ENCODE measurements around the gene LRFN3.
"Not testable (repeated sequence)": the region's sequence is repeated elsewhere in the genome, so short reads cannot be mapped to it uniquely, and the experiment has no call there.

LRFN3 gene

DNA sequence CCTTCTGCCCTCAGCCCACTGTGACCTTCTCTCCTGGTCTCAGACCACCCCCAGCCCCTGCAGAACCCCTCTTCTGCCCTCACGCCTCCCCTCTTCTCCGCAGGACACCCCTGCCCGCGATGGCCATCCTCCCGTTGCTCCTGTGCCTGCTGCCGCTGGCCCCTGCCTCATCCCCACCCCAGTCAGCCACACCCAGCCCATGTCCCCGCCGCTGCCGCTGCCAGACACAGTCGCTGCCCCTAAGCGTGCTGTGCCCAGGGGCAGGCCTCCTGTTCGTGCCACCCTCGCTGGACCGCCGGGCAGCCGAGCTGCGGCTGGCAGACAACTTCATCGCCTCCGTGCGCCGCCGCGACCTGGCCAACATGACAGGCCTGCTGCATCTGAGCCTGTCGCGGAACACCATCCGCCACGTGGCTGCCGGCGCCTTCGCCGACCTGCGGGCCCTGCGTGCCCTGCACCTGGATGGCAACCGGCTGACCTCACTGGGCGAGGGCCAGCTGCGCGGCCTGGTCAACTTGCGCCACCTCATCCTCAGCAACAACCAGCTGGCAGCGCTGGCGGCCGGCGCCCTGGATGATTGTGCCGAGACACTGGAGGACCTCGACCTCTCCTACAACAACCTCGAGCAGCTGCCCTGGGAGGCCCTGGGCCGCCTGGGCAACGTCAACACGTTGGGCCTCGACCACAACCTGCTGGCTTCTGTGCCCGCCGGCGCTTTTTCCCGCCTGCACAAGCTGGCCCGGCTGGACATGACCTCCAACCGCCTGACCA, 3.3 kb downstream of the LRFN3 start:
- DNase-seq (ENCODE audit: low spot score): no peak

DNA sequence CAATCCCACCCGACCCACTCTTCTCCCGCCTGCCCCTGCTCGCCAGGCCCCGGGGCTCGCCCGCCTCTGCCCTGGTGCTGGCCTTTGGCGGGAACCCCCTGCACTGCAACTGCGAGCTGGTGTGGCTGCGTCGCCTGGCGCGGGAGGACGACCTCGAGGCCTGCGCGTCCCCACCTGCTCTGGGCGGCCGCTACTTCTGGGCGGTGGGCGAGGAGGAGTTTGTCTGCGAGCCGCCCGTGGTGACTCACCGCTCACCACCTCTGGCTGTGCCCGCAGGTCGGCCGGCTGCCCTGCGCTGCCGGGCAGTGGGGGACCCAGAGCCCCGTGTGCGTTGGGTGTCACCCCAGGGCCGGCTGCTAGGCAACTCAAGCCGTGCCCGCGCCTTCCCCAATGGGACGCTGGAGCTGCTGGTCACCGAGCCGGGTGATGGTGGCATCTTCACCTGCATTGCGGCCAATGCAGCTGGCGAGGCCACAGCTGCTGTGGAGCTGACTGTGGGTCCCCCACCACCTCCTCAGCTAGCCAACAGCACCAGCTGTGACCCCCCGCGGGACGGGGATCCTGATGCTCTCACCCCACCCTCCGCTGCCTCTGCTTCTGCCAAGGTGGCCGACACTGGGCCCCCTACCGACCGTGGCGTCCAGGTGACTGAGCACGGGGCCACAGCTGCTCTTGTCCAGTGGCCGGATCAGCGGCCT, 4.1 kb downstream of the LRFN3 start:
- no peak for DNase-seq (ENCODE audit: low spot score)

DNA sequence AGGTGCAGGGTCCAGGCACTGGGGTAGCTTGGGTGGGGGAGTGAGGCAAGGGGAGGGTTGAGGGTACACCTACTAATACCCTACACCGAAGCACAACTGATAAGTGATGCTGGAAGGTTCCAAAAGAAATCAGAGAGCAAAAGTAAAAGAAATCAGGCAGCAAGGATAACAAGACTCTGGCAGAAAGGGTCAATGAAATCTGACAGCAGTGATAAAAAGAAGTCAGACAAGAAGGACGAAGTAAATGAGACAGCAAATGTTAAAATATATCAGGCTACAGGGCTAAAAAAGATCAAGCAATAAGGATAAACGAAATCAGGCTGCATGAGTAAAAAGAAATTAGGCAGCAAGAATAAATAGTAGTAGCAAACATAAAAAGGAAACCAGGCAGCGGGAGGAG, 4.7 kb downstream of the LRFN3 start:
- DNase-seq (ENCODE audit: low spot score): no peak

DNA sequence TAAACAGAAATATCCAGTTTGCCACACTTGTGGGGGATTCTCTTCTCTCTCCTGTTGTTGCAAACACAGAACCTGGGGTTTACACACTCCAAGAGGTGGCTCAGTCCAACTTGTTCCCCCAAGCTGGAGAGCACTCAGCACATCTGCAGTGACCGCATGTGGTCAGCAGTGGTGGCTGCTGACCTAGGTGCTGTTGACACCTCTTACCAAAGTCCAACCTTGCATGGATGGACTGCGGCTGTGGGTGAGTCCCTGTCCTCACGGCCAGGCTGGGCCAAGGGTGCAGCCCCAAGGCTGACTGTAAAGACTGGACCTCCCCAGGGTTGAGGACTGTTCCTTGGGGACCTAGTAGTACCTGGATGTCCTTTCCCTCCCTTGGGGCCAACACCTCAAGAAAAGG, 6.1 kb downstream of the LRFN3 start:
- DNase-seq (ENCODE audit: low spot score): no peak

DNA sequence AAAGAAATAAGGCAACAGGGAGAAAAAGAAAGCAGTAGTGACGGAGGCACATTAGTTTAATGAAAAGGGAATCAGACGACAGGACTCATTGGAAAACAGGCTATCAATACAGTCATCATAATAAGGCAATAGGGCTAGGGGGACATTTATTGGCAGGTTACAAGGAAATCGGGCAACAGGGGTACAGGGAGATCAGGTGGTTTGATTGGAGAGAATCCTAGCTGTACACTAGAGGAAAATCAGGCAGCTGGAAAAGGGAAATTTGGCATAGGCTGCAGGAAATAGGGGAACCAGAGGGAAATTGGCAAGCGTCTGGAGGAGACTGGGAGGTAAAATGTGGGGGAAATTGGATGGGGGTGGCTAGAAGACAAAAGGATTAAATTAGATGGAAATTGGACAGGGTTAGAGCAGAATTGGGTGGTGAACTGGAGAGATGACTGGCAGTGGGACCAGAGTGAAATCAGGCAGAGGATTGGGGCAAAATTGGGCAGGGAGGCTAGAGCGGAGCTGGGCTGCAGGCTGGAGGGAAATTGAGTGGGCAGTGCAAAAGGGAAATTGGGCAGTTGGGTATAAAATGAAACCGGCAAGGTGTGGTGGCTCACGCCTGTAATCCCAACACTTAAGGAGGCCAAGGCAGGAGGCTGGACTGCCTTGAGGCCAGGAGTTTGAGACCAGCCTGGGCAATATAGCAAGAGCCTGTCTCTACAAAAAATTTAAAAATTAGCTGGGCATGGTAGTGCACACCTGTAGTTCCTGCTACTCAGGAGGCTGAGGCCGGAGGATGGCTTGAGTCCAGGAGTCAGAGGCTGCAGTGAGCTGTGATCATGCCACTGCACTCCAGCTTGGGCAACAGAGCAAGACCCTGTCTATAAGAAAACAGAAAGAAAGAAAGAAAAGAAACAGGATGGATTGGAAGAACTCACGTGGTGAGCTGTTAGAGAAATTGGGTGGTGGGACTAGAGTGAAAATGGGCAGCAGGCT, 7.4 kb downstream of the LRFN3 start:
- DNase-seq (ENCODE audit: low spot score): no peak

DNA sequence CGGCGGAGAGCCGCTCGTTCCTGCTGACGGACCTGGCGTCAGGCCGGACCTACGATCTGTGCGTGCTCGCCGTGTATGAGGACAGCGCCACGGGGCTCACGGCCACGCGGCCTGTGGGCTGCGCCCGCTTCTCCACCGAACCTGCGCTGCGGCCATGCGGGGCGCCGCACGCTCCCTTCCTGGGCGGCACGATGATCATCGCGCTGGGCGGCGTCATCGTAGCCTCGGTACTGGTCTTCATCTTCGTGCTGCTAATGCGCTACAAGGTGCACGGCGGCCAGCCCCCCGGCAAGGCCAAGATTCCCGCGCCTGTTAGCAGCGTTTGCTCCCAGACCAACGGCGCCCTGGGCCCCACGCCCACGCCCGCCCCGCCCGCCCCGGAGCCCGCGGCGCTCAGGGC, 8.4 kb downstream of the LRFN3 start:
- no peak for DNase-seq (ENCODE audit: low spot score)

DNA sequence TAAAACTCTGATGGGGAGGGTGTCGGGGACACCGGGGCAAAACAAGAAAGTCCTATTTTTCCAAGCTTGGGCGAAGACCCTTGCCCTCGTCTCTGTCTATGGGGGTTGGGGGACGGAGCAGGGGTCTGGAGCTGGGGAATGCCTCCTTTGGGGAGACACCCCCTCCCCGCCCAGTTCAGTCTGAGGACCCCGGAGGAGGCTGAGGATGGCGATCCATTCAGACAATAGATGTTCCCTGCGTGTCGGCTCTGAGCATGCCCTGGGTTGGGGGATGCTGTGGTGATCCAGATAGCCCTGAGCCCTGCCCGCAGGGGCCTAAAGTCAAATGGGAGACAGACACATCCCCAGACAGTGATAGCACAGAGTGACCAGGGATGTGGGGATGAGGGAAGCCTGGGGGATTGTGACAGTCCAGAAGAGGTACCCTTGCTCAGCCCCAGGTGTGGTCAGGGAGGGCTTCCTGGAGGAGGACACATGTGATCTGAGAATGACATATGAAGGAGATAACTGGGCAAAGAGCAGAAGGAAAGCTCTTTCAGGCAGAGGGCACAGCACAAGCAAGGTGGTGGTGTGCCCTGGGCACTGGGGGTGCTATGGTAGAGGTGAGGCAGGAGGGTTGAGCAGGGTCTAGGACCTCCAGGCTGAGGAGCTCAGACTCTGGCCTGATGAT, 9.1 kb downstream of the LRFN3 start:
- DNase-seq (ENCODE audit: low spot score): no peak

DNA sequence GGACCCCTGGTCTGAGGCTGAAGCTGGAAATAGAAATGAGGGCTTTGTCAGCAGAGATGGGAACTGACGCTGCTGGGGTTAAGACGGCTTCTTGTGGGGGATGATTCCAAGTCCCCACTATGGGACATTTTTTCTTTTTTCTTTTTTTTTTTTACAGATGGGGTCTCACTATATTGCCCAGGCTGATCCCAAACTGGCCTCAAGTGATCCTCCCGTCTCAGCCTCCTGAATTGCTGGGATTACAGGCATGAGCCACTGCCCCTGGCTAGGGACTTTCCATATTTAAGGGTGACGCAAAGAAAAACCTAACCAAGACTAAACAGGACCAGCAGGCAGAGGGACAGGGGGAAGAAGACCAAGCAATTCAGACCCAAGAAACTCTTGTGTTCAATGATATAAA, 10.0 kb downstream of the LRFN3 start:
- no peak for DNase-seq (ENCODE audit: low spot score)

DNA sequence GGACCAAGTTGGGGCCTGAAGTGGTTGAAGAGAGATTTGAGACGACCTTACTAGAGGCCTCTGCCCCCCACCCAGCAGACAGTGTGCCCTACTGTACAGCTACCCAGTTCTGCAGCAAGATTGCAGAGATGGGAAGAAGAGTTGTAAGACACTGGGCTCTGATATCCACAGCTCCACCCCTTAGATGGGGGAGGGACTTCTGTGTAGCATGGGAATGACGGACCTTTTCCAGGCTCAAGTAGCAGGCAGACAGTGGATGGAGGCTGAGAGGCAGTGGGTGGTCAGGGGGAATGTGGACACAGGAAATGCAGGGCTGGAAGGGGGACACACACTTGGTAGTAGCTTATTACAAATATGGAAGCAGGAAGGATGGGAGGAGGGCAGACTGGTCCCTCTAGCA, 13.0 kb downstream of the LRFN3 start:
- DNase-seq (ENCODE audit: low spot score): no peak

DNA sequence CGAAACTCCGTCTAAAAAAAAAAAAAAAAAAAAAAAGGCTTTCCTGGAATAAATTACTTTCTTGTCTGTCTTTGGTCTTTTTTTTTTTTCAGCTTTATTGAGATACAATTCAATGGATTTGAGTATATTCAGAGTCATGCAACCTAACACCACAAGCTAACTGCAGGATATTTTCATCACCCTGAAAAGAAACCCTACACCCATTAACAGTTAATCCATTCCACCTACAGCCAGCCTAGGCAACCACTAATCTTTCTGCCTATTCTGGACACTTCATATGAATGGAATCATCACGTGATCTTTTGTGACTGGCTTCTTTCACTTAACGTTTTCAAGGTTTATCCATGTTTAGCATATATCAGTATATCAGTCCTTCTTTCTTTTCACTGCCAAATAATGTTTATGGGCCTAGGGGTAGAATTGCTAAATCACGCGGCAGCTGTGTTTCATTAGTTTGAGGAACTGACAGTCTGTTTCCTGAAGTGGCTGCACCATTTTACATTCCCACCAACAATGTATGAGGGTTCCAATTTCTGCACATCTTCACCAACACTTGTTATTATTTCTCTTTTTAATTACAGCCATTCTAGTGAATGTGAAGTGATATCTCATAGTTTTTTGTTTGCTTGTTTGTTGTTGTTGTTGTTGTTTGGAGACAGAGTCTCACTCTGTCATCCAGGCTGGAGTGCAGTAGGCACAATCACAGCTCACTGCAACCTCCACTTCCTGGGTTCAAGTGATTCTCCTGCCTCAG, 19.9 kb downstream of the LRFN3 start:
- no peak for DNase-seq (ENCODE audit: low spot score)

DNA sequence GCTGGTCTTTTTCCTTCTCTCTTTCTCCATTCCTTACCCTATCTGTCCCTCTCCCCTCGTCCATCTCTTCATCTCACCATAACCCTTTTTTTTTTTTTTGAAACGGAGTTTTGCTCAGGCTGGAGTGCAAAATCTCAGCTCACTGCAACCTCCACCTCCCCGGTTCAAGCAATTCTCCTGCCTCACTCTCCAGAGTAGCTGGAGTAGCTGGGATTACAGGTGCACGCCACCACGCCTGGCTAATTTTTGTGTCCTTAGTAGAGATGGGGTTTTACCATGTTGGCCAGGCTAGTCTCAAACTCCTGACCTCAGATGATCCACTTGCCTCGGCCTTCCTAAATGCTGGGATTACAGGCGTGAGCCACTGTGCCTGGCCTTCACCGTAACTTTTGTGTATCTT, 21.2 kb downstream of the LRFN3 start:
- not testable (repeated sequence) for DNase-seq (ENCODE audit: low spot score)

DNA sequence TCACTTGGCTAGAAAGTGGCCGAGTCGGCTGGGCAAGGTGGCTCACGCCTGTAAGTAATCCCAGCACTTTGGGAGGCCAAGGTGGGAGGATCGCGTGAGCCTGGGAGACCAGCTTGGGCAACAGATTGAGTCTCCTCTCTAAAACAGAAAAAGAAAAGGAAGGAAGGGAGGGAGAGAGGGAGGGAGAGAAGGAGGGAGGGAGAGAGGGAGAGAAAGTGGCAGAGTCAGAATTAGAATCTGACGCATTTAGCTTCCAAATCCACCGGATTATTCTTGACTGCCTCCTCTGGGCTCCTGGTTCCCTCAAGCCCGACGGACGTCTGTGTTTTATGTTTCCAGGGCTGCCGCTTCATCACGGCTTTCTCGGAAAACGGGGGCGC, 22.5 kb downstream of the LRFN3 start:
- DNase-seq (ENCODE audit: low spot score): no peak

DNA sequence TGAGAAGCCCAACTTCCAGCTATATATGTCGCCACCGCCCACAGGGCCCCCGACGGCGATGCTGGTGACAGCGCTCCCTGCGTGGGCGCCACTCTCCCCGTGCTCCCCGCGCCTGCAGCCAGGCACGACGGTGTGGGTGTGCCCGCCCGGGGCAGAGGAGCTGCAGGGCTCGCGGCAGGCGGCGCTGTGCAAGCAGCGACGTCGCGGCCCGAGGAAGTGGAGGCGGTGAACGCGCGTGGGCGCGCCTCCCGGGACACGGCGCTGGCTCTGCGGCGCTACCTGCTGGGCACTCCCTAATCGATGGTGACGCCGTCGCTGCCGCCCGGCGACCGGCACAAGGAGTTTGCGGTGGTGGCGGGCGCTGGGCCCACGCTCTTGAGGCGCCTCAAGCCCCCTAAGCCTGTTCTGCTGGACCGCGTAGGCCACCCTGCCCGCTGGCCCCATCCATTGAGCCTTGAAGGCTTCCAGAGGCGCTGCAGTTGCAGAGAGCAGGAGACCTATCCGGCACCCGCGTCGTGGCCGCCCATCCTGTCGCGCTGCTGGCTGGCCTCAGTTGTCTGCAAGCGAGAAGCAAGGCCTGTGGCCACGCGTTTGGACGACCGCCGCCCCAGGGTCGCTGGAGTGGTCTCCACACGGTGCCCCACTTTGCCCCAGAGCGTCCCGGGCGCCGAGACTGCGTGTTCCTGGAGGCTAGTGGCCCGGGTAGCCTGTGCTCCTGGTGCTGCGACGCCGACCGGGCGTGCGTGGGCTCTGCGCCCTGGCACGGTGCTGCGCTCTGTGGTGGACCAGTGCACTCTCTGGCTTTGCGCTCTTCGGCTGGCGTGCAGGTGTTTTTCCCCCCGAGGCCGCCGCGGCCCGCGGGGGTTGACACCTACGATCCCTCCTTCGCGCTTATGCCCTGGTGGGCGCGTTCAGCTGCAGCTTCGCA, 23.1 kb downstream of the LRFN3 start:
- no peak for DNase-seq (ENCODE audit: low spot score)

DNA sequence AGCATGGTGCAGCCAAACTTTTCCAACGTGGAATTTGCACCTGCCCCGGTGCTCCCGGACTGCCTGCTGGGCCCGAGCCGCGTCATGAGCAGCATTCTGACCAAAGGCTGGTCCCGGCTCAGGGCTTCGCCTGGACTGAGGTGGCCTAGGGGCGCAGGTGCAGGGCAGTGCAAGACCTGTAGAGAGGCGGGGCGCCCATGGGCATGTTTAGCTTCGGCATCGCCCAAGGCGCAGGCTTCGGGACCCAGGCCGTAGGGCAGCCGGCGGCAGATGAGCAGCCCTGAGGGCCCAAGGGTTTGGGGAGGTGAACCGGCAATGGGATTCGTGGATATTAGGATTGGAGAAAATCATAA, 23.8 kb downstream of the LRFN3 start:
- DNase-seq (ENCODE audit: low spot score): no peak

DNA sequence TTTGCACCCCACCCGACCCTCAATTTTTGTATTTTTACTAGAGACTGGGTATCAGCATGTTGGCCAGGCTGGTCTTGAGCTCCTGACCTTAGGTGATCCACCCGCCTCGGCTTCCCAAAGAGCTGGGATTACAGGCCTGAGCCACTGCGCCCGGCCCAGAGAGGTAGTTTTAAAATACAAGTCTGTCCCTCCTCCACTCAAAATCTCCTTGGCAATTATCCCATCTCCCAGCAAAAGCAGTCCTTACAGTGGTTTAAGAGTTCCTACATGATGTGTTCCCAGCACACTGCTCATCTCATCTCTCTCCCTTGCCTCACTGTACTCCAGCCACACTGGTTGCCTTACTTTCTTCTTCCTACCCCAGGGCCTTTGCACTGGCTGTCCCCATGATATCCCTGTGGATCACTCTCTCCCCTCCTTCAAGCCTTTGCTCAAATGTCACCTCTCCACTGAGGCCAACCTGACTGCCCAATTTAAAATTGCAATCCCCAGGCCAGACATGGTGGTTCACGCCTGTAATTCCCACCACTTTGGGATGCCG, 24.3 kb downstream of the LRFN3 start:
- no peak for DNase-seq (ENCODE audit: low spot score)

DNA sequence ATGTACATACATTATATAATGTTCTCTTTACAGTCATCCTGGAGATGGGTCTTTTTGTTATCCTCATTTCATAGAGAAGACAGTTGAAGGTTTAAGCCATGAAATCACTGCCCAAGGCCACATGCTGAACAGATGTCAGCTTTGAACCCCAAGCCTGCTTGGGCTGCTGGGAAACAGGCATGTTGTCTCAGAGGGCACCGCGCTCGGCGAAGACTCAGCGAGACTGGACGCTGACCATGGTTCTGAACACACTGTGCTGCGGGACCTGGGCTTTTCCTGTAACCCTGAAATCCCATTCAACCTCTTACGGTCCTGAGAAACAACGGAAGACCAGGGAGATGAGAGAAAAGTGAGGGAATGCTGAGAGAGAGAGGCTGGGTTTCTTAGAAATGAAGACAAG, 27.3 kb downstream of the LRFN3 start:
- no peak for DNase-seq (ENCODE audit: low spot score)

DNA sequence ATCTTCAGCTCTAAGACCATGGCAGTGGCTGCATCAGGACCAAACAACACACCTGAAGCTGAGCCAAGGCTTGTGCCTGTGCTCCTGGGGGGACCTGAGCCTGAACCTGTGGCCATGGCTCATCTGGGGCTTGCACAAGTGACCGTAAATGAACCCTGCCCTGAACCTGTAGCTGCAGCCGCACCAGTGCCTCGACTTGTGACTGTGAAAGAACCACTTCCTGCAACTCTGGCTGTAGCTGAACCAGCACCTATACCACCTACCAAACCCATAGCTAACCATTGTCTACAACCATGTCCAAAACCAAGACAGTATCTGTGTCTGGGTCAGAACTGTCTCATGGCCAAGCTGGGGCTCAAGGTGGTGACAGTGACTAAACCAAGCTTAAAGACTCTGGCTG, 30.6 kb downstream of the LRFN3 start:
- no peak for DNase-seq (ENCODE audit: low spot score)

DNA sequence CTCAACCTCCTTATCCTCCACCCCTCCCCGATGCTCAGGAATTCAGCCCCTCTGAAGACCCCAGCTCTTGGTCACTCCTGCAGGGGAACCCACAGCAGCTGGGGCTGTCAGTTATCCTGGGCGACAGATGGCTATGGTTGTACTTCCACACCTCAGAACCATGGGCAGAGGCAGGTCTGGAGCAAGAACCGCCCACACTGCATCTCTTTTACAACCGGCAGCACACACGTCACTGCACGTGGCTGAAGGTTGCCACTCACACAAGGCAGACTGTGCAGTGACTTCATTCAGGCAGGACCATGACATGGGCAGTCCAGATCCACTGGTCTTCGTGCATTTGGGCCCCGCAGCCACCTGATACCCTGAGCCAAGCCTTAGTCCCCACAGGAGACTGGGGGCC, 37.3 kb downstream of the LRFN3 start:
- no peak for DNase-seq (ENCODE audit: low spot score)

DNA sequence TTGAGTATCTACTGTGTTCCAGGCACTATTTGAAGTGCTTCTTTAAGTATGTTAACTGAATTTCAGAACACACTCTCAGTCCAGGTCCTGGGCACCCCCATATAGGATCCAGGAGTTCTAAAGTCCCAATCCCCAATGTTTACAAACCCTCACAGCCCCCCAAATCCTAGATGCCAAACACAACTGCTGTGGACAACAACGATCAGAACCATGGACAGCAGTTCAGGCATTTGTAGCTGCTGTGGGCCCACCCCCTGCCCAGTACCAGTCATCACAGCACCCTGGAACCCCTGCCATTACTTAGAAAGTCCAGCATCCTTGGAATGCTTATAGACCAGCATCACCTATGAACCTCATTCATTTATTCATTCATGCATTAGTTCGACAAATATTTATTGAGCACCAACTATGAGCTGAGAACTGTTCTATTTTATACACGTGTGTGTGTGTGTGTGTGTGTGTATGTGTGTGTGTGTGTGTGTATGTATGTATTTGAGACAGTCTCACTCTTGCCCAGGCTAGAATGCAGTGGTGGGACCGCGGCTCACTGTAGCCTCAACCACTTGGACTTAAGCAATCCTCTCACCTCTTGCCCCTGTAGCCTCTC, 39.5 kb downstream of the LRFN3 start:
- DNase-seq (ENCODE audit: low spot score): no peak
